Psoas muscle (tissue), 8 donors: ENCODE results near the gene XRRA1. TPM values are rescaled to one million over a fixed set of nuclear protein-coding genes. Genes with fewer than 3 reads are reported as not detected.

ENCODE experiments used
- ATAC-seq, 4 donors: fragments of 200-7000 bp; cut with Tn5 transposase; one replicate each; pipeline ENCODE4 v1.9.1; 2020; ENCODE audit warnings: moderate library complexity in 3 of 4, mild to moderate bottlenecking in 2 of 4
- DNase-seq, 2 donors: peaks; one replicate each; pipeline ENCODE4 v3.0.0-alpha.2; 2020
- H3K27ac ChIP-seq: fragments of 200-600 bp; one replicate; pipeline ENCODE4 v1.8.0; 2022
- H3K27me3 ChIP-seq, 3 donors: fragments of 200-600 bp in 1 of 3; one replicate each; pipeline versions ENCODE4 v1.6.1 to v1.8.0; 2013 to 2022; ENCODE audit warnings: low read length in 2 of 3, mild to moderate bottlenecking in 2 of 3, moderate library complexity in 1 of 3; ENCODE audit not compliant: insufficient read depth in 3 of 3
- H3K36me3 ChIP-seq, 2 donors: fragments of 200-600 bp in 1 of 2; one replicate each; pipeline versions ENCODE4 v1.6.1 to v1.8.0; 2013 to 2022; ENCODE audit warnings: low read depth in 1 of 2, mild to moderate bottlenecking in 1 of 2, moderate library complexity in 1 of 2; ENCODE audit not compliant: insufficient read depth in 1 of 2
- H3K4me1 ChIP-seq: fragments of 200-600 bp; one replicate; pipeline ENCODE4 v1.8.0; 2022
- H3K4me3 ChIP-seq: fragments of 200-600 bp; one replicate; pipeline ENCODE4 v1.8.0; 2022; ENCODE audit warnings: mild to moderate bottlenecking
- H3K9me3 ChIP-seq: fragments of 200-600 bp; one replicate; pipeline ENCODE4 v1.8.0; 2022
- WGBS, 3 donors: extraction: QIAGEN DNeasy Blood & Tissue Kit; methylation state at CpG; one replicate each; pipeline versions ENCODE4 v1.1.6 to v1.1.7; 2013; 5-methylcytosine and 5-hydroxymethylcytosine counted together
- intact Hi-C, 2 donors: fragments of 100-400 bp; cut with DNase I; formaldehyde crosslinking; loops; one replicate each; pipeline versions ENCODE4 v1.11.0 to v1.14.2; 2022
- polyA plus RNA-seq, 3 donors: library from polyadenylated mRNA; stranded (reverse); fragments of 200-250 nt; gene quantifications; one replicate each; pipeline ENCODE4 v1.2.3, GENCODE V29; 2013
- total RNA-seq, 4 donors: library from RNA; stranded (reverse); fragmentation: NEBNext Ultra II Directional in 2 of 4; extraction: Animal tissue kit (Norgen Biotek cat#: 25700) in 2 of 4; gene quantifications; one replicate each; pipeline versions ENCODE4 v1.2.1 to v1.2.4, GENCODE V29; 2021 to 2023
- TF ChIP-seq, protein P1 (sequence below): fragments of 200-600 bp; IDR thresholded peaks from one replicate; pipeline ENCODE4 v1.8.0; 2022; ENCODE audit warnings: antibody characterized with exemption
- donor health status: healthy with polysubstance abuse.
- donor health status: DM: no; HTN: no; CAD: no; lungs with moderate emphysema.
- donor health status: Bipolar disorder and iron deficiency.
- donor health status: healthy.
- donor health status: DM: yes; HTN: yes; CAD: no.
- donor health status: DM: no; HTN: no; CAD: no.
- donor health status: DM: no; HTN: no; CAD: no.
- donor health status: DM: yes; HTN: yes; CAD: no.

The XRRA1 gene
- total and polyA plus RNA-seq, 7 donors, result 3.1 to 15.1 (median 6.9) TPM

DNA sequence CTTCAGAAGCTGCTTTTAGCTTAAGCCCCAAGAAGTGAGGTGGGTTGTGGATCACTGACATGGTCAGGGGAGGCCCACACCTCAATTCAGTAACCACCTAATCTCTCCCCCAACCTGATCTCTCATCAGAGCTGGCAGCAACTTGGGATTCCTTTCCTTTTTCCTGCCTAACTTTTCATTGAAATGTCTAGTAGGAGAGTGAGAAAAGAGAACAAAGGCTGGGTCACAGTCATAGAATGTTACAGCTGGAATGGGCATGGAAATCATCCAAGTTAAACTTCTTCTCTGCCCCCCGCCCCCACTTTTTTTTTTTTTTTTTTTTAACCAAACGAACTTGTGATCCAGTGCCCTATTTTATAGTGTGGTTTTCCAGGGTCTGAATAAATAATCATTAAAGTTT lies 108.4 kb downstream of the XRRA1 start:
- Histone ChIP-seq H3K9me3 (no peaks in the 10 kb centered on the region), H3K27ac (no peak overlapping the region), H3K27me3 (no peaks in the 10 kb centered on the region), H3K4me3 (no peak overlapping the region), H3K4me1 (no peaks in the 10 kb centered on the region), H3K36me3 (peaks cover 22 to 89% of the 10 kb centered on the region in 2 donors)
- WGBS, 3 donors, result 58 to 64% (median 60%) methylated on average over 2 of the region's 2 CpGs
- TF ChIP-seq, protein P1, sequence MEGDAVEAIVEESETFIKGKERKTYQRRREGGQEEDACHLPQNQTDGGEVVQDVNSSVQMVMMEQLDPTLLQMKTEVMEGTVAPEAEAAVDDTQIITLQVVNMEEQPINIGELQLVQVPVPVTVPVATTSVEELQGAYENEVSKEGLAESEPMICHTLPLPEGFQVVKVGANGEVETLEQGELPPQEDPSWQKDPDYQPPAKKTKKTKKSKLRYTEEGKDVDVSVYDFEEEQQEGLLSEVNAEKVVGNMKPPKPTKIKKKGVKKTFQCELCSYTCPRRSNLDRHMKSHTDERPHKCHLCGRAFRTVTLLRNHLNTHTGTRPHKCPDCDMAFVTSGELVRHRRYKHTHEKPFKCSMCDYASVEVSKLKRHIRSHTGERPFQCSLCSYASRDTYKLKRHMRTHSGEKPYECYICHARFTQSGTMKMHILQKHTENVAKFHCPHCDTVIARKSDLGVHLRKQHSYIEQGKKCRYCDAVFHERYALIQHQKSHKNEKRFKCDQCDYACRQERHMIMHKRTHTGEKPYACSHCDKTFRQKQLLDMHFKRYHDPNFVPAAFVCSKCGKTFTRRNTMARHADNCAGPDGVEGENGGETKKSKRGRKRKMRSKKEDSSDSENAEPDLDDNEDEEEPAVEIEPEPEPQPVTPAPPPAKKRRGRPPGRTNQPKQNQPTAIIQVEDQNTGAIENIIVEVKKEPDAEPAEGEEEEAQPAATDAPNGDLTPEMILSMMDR, result no peak
- no peak for ATAC-seq
- no peak for DNase-seq
- intact Hi-C loops, result no loop called here

DNA sequence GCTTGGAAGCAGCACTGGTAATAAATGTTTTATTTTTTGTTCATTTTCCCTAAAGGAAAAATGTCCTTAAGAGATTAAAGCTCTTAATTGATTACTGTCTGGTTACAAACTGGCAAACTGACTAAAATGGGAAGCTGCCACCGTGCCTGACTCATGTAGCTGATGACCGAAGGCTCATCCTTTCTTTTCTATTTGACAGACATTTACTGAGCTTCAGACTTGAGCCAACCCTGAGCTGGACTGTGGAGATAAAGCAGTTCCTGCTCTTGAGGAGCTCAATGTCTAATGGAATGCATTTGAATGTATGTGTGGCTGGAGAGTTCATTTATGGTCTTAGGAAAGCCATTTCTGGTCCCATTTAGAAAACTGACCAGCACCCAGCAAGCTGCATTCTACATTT lies 108.9 kb downstream of the XRRA1 start:
- DNase-seq, result no peak
- 46 to 78% (median 59%) methylated on average over 2 of the region's 2 CpGs for WGBS, 3 donors
- H3K36me3 ChIP-seq, result peaks cover 27 to 89% of the 10 kb centered on the region in 2 donors
- intact Hi-C loops, result no loop called here
- no peaks in the 10 kb centered on the region for H3K4me1 ChIP-seq
- no peaks in the 10 kb centered on the region for H3K9me3 ChIP-seq
- H3K27me3 ChIP-seq, result no peaks in the 10 kb centered on the region
- H3K4me3 ChIP-seq, result no peak overlapping the region
- TF ChIP-seq, protein P1, result no peak
- H3K27ac ChIP-seq, result no peak overlapping the region
- ATAC-seq, result no peak

GRCh38 chr11:74839446-74839845 lies 109.4 kb downstream of the XRRA1 start:
- DNase-seq (no peak), ATAC-seq (no peak)
- TF ChIP-seq, protein P1, result no peak
- Histone ChIP-seq H3K27ac (no peak overlapping the region), H3K36me3 (peaks cover 26 to 89% of the 10 kb centered on the region in 2 donors), H3K27me3 (no peaks in the 10 kb centered on the region), H3K4me1 (no peaks in the 10 kb centered on the region), H3K9me3 (no peaks in the 10 kb centered on the region), H3K4me3 (no peak overlapping the region)
- intact Hi-C loops, result no loop called here
- 74 to 83% (median 76%) methylated on average over 1 of the region's 1 CpG for WGBS, 3 donors

DNA sequence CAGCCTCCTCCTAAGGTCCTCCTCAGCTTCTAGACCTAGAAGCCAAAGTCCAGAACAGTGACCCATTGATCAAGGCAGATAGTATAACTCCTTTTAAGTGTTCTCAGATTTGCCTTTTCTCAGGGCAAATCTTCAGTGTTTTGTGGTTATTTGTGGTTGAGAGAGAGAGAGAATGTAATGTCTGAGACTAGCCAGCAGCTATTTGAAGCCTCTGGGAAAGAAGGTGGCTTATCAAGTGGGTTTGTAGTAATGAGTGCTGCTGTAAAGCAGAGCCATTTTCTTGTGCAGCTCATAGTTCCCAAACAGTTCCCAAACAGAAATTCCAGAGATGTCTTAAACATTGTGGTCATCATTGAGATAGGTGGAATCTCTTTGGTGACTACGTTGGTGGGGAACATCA lies 110.7 kb downstream of the XRRA1 start:
- TF ChIP-seq, protein P1, result no peak
- intact Hi-C loops, result no loop called here
- no peak for DNase-seq
- Histone ChIP-seq H3K9me3 (no peaks in the 10 kb centered on the region), H3K27ac (no peak overlapping the region), H3K27me3 (no peaks in the 10 kb centered on the region), H3K4me1 (no peaks in the 10 kb centered on the region), H3K36me3 (peaks cover 19 to 78% of the 10 kb centered on the region in 2 donors), H3K4me3 (no peak overlapping the region)
- 94 to 98% (median 96%) methylated on average over 1 of the region's 1 CpG for WGBS, 3 donors
- ATAC-seq, result no peak

GRCh38 chr11:74837191-74837590 lies 111.7 kb downstream of the XRRA1 start:
- intact Hi-C loops, result no loop called here
- 96 to 100% (median 97%) methylated on average over 1 of the region's 1 CpG for WGBS, 3 donors
- no peak for ATAC-seq
- Histone ChIP-seq H3K4me3 (no peak overlapping the region), H3K9me3 (no peaks in the 10 kb centered on the region), H3K4me1 (no peaks in the 10 kb centered on the region), H3K27me3 (no peaks in the 10 kb centered on the region), H3K36me3 (peaks cover 12 to 68% of the 10 kb centered on the region in 2 donors), H3K27ac (no peak overlapping the region)
- DNase-seq, result no peak
- TF ChIP-seq, protein P1, result no peak
